GM20431 (cell line): ENCODE measurements around the gene UBN2.

Source experiments
- in situ Hi-C: fragments of 300-500 bp; cut with MseI, MboI; formaldehyde crosslinking; loops from one replicate; pipeline ENCODE4 v1.15.0; 2020; ENCODE audit warnings: low sequenced_read_pairs; ENCODE audit not compliant: unreplicated experiment

The UBN2 gene

GRCh38 chr7:139231513-139232376, 708 bp downstream of the UBN2 start:
- in situ Hi-C loops: no loop called here

GRCh38 chr7:139232377-139232717, 1.3 kb downstream of the UBN2 start:
- in situ Hi-C loops: no loop called here

- in situ Hi-C loops: no loop called here
Observed at GRCh38 chr7:139232904-139233303, 1.9 kb downstream of the UBN2 start.

GRCh38 chr7:139241258-139241657, 10.2 kb downstream of the UBN2 start:
- in situ Hi-C loops: no loop called here

GRCh38 chr7:139242741-139243281, 11.8 kb downstream of the UBN2 start:
- in situ Hi-C loops: no loop called here

GRCh38 chr7:139245401-139245800, 14.4 kb downstream of the UBN2 start:
- in situ Hi-C loops: no loop called here

GRCh38 chr7:139246494-139246893, 15.5 kb downstream of the UBN2 start:
- in situ Hi-C loops: no loop called here

GRCh38 chr7:139246905-139247304, 15.9 kb downstream of the UBN2 start:
- in situ Hi-C loops: no loop called here

GRCh38 chr7:139249179-139249810, 18.3 kb downstream of the UBN2 start:
- in situ Hi-C loops: no loop called here

- in situ Hi-C loops: no loop called here
Observed at GRCh38 chr7:139252451-139252850, 21.4 kb downstream of the UBN2 start.

- in situ Hi-C loops: no loop called here
Observed at GRCh38 chr7:139254281-139254680, 23.2 kb downstream of the UBN2 start.

GRCh38 chr7:139254728-139255127, 23.7 kb downstream of the UBN2 start:
- in situ Hi-C loops: no loop called here

GRCh38 chr7:139255290-139255689, 24.3 kb downstream of the UBN2 start:
- in situ Hi-C loops: no loop called here

GRCh38 chr7:139259142-139259541, 28.1 kb downstream of the UBN2 start:
- in situ Hi-C loops: no loop called here

- in situ Hi-C loops: no loop called here
Observed at GRCh38 chr7:139264220-139264619, 33.2 kb downstream of the UBN2 start.

GRCh38 chr7:139265673-139266072, 34.6 kb downstream of the UBN2 start:
- in situ Hi-C loops: no loop called here

GRCh38 chr7:139271718-139272628, 40.9 kb downstream of the UBN2 start:
- in situ Hi-C loops: no loop called here

GRCh38 chr7:139284252-139284896, 53.3 kb downstream of the UBN2 start:
- in situ Hi-C loops: no loop called here

- in situ Hi-C loops: no loop called here
Observed at GRCh38 chr7:139286144-139286543, 55.1 kb downstream of the UBN2 start.

- in situ Hi-C loops: no loop called here
Observed at GRCh38 chr7:139292821-139293220, 61.8 kb downstream of the UBN2 start.
